ENCODE measurements around the gene CNEP1R1. TPM values are rescaled to one million over a fixed set of nuclear protein-coding genes. Genes with fewer than 3 reads are reported as not detected.

CNEP1R1 gene
- total and polyA plus RNA-seq, 12 donors, result 13.9 to 25.3 (median 19.9) TPM

DNA sequence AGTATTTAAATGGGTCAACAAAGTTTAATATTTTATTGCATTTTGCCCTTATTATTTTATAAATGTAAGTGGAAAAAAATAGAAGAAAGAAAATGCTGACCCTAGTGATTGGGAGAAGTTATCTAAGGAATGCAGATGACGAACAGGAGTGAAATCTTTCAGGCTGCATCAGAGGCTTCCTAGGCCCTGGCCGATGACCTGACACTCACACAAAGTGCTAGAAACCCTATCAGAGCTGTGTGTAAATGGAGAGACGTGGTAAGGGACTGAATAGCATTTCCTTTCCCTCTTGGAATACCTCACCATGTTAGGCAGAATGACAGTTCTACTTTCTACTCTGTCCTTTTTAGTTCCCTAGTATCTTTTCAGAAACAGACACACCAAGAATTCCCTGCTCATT lies 44.9 kb upstream of the CNEP1R1 start:
- 56 to 75% (median 64%) methylated on average over 3 of the region's 3 CpGs for WGBS, 4 donors

DNA sequence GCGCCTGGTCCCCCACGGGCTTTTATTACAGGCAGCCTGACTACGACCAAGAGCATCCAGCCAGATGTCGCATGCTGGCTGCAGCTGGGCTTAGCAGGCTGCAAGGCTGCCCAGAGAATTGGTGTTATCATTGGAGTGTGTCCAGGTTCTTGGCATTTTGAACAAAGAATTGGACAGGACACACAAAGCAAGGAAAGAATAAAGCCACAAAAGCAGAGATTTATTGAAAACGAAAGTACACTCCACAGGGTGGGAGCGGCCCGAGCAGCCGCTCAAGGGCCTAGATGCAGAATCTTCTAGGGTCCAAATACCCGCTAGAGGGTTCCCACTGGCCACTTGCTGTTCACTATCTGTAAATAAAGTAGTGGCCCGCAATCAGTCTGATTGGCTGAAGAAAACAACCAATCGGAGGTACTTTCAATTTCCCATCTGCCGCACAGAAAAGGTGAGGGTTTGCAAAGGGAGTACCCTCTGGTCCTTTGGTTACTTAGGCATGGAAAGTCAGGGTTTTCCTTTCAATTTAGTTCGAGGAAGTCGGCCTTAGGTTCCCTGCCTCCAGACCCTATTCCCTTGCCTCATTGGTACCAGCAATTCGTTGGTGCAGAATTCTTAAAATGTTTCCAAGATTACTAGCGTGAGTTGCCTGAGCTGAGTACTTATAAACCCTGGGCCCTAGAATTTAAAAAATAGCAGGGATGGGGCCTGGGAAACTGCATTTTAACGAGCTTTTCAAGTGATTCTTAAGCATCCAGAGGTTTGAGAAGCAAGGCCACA lies 38.5 kb upstream of the CNEP1R1 start:
- 37 to 49% (median 46%) methylated on average over 16 to 17 of the region's 17 CpGs for WGBS, 4 donors
- TF ChIP-seq, protein P1, sequence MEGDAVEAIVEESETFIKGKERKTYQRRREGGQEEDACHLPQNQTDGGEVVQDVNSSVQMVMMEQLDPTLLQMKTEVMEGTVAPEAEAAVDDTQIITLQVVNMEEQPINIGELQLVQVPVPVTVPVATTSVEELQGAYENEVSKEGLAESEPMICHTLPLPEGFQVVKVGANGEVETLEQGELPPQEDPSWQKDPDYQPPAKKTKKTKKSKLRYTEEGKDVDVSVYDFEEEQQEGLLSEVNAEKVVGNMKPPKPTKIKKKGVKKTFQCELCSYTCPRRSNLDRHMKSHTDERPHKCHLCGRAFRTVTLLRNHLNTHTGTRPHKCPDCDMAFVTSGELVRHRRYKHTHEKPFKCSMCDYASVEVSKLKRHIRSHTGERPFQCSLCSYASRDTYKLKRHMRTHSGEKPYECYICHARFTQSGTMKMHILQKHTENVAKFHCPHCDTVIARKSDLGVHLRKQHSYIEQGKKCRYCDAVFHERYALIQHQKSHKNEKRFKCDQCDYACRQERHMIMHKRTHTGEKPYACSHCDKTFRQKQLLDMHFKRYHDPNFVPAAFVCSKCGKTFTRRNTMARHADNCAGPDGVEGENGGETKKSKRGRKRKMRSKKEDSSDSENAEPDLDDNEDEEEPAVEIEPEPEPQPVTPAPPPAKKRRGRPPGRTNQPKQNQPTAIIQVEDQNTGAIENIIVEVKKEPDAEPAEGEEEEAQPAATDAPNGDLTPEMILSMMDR (IDR thresholded peaks at IDR 0.05), result no peak
- no peak for TF ChIP-seq POLR2A (IDR thresholded peaks at IDR 0.05)
- peak overlapping the region in 2 of 4 donors; percentile 7 to 52 for H3K4me3 ChIP-seq
- DNase-seq, result peak in 6 of 7 donors; percentile 18 to 46 (median 39)
- H3K4me1 ChIP-seq (replicated peaks in 1 of 2), result no peaks in the 10 kb centered on the region
- H3K27ac ChIP-seq, result peak overlapping the region in 1 of 5 donors; percentile 64
- no peaks in the 10 kb centered on the region for H3K9me3 ChIP-seq (replicated peaks in 1 of 3)
- H3K27me3 ChIP-seq, result no peaks in the 10 kb centered on the region
- H3K36me3 ChIP-seq (replicated peaks in 1 of 2), result no peaks in the 10 kb centered on the region
- intact Hi-C loops (cut with DNase I), result no loop called here

More for the DNA sequence above, 44.9 kb upstream of the CNEP1R1 start:
- H3K4me1 ChIP-seq (replicated peaks in 1 of 2), result no peaks in the 10 kb centered on the region
- no peak for DNase-seq
- no peaks in the 10 kb centered on the region for H3K27me3 ChIP-seq
- TF ChIP-seq, protein P1 (IDR thresholded peaks at IDR 0.05), result no peak
- TF ChIP-seq POLR2A (IDR thresholded peaks at IDR 0.05), result no peak
- intact Hi-C loops (cut with DNase I), result no loop called here
- H3K27ac ChIP-seq, result no peak overlapping the region
- no peak overlapping the region for H3K4me3 ChIP-seq
- H3K36me3 ChIP-seq (replicated peaks in 1 of 2), result no peaks in the 10 kb centered on the region
- H3K9me3 ChIP-seq (replicated peaks in 1 of 3), result peaks cover 0 to 4% (median 0%) of the 10 kb centered on the region in 3 donors

DNA sequence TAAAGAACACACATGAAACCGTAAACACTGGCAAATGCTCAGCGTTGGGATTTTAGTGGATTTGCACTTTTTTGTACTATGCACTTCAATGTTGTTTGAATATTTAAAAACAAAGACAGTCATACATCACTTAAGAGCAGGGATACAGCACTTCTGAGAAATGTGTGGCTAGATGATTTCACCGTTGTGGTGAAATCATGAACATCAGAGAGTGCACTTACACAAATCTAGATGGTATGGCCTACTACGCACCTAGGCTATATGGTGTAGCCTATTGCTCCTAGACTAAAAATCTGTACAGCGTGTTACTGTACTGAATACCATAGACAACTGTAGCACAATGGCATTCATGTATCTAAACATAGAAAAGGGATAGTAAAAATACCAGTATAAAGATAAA lies 37.6 kb upstream of the CNEP1R1 start:
- Histone ChIP-seq H3K9me3 (replicated peaks in 1 of 3) (no peaks in the 10 kb centered on the region), H3K36me3 (replicated peaks in 1 of 2) (no peaks in the 10 kb centered on the region), H3K4me3 (no peak overlapping the region), H3K27me3 (no peaks in the 10 kb centered on the region), H3K27ac (no peak overlapping the region), H3K4me1 (replicated peaks in 1 of 2) (no peaks in the 10 kb centered on the region)
- WGBS, 4 donors, result 87 to 92% (median 91%) methylated on average over 5 of the region's 5 CpGs
- intact Hi-C loops (cut with DNase I), result no loop called here
- TF ChIP-seq, protein P1 (IDR thresholded peaks at IDR 0.05), result no peak
- TF ChIP-seq POLR2A (IDR thresholded peaks at IDR 0.05), result no peak
- no peak for DNase-seq

DNA sequence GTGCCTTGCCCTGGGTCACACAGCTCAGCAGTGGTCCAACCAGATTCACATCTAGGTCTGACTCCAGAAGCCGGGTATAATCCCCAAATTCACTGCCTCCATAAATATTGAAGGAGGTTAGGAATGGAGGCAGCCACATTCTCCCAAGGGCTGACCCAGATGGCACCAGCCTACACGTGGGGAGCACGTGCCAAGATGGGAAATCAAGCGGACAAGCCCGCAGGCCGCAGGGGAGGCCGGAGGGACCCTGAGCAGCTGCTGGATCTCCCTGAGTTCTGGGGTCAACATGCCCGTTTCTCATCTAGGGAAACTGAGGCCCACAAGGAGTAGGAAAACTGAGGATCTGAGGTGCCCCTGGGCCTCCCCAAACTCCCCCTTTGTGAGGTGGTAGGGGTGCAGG lies 32.2 kb upstream of the CNEP1R1 start:
- Histone ChIP-seq H3K36me3 (replicated peaks in 1 of 2) (no peaks in the 10 kb centered on the region), H3K9me3 (replicated peaks in 1 of 3) (no peaks in the 10 kb centered on the region), H3K4me1 (replicated peaks in 1 of 2) (no peaks in the 10 kb centered on the region), H3K27ac (no peak overlapping the region), H3K27me3 (no peaks in the 10 kb centered on the region), H3K4me3 (no peak overlapping the region)
- no peak for DNase-seq
- WGBS, 4 donors, result 71 to 87% (median 84%) methylated on average over 3 to 8 of the region's 8 CpGs
- no peak for TF ChIP-seq POLR2A (IDR thresholded peaks at IDR 0.05)
- TF ChIP-seq, protein P1 (IDR thresholded peaks at IDR 0.05), result no peak
- intact Hi-C loops (cut with DNase I), result no loop called here
